ENCODE results near the gene MYO1E. TPM values are rescaled to one million over a fixed set of nuclear protein-coding genes. Genes with fewer than 3 reads are reported as not detected.

MYO1E gene
- total and polyA plus RNA-seq, 2 donors from 2014 or later: 41.9 to 198 TPM

GRCh38 chr15:59217876-59218498, 154.7 kb downstream of the MYO1E start:
- H3K9ac ChIP-seq (ENCODE audit: low read length in 3 of 3): no peak overlapping the region
- H3K9me3 ChIP-seq (ENCODE audit: control insufficient read depth in 2 of 3, insufficient read depth in 1 of 3, low read length in 3 of 3): no peaks in the 10 kb centered on the region
- FAIRE-seq (no peak), DNase-seq (no peak)
- intact Hi-C loops (cut with DNase I): no loop called here
- H3K36me3 ChIP-seq (ENCODE audit: control insufficient read depth in 2 of 3, insufficient read depth in 3 of 3, low read length in 3 of 3): peaks cover 2 to 11% (median 4%) of the 10 kb centered on the region in 3 donors
- peaks cover 0 to 2% (median 0%) of the 10 kb centered on the region in 3 donors for H3K4me1 ChIP-seq (ENCODE audit: control insufficient read depth in 2 of 3, insufficient read depth in 2 of 3, low read depth in 1 of 3, low read length in 3 of 3)
- TF ChIP-seq CTCF (IDR thresholded peaks at IDR 0.05; ENCODE audit: borderline replicate concordance, extremely low read depth, insufficient read depth): no peak
- H3K4me3 ChIP-seq (ENCODE audit: low read length in 3 of 3): no peak overlapping the region
- H3K27ac ChIP-seq (ENCODE audit: low read depth in 2 of 2, low read length in 2 of 2): no peak overlapping the region
- H3K27me3 ChIP-seq (ENCODE audit: control insufficient read depth, insufficient read depth, low read length): no peaks in the 10 kb centered on the region

GRCh38 chr15:59216911-59217310, 155.8 kb downstream of the MYO1E start:
- Histone ChIP-seq H3K9me3 (ENCODE audit: control insufficient read depth in 2 of 3, insufficient read depth in 1 of 3, low read length in 3 of 3) (no peaks in the 10 kb centered on the region), H3K36me3 (ENCODE audit: control insufficient read depth in 2 of 3, insufficient read depth in 3 of 3, low read length in 3 of 3) (peaks cover 2 to 10% (median 4%) of the 10 kb centered on the region in 3 donors), H3K9ac (ENCODE audit: low read length in 3 of 3) (no peak overlapping the region), H3K4me1 (ENCODE audit: control insufficient read depth in 2 of 3, insufficient read depth in 2 of 3, low read depth in 1 of 3, low read length in 3 of 3) (no peaks in the 10 kb centered on the region), H3K27me3 (ENCODE audit: control insufficient read depth, insufficient read depth, low read length) (no peaks in the 10 kb centered on the region), H3K27ac (ENCODE audit: low read depth in 2 of 2, low read length in 2 of 2) (no peak overlapping the region), H3K4me3 (ENCODE audit: low read length in 3 of 3) (no peak overlapping the region)
- intact Hi-C loops (cut with DNase I): no loop called here
- no peak for FAIRE-seq
- DNase-seq: no peak
- TF ChIP-seq CTCF (IDR thresholded peaks at IDR 0.05; ENCODE audit: borderline replicate concordance, extremely low read depth, insufficient read depth): no peak

GRCh38 chr15:59210186-59210585, 162.5 kb downstream of the MYO1E start:
- peaks cover 2 to 27% (median 22%) of the 10 kb centered on the region in 3 donors for H3K36me3 ChIP-seq (ENCODE audit: control insufficient read depth in 2 of 3, insufficient read depth in 3 of 3, low read length in 3 of 3)
- H3K4me3 ChIP-seq (ENCODE audit: low read length in 3 of 3): no peak overlapping the region
- no peak overlapping the region for H3K27ac ChIP-seq (ENCODE audit: low read depth in 2 of 2, low read length in 2 of 2)
- FAIRE-seq: no peak
- DNase-seq: no peak
- H3K9ac ChIP-seq (ENCODE audit: low read length in 3 of 3): no peak overlapping the region
- no peak for TF ChIP-seq CTCF (IDR thresholded peaks at IDR 0.05; ENCODE audit: borderline replicate concordance, extremely low read depth, insufficient read depth)
- H3K27me3 ChIP-seq (ENCODE audit: control insufficient read depth, insufficient read depth, low read length): no peaks in the 10 kb centered on the region
- intact Hi-C loops (cut with DNase I): no loop called here
- no peaks in the 10 kb centered on the region for H3K9me3 ChIP-seq (ENCODE audit: control insufficient read depth in 2 of 3, insufficient read depth in 1 of 3, low read length in 3 of 3)
- no peaks in the 10 kb centered on the region for H3K4me1 ChIP-seq (ENCODE audit: control insufficient read depth in 2 of 3, insufficient read depth in 2 of 3, low read depth in 1 of 3, low read length in 3 of 3)

All from kidney (tissue), 14 donors.